Activated CD8-positive, alpha-beta T cell treated with anti-CD3 and anti-CD28 coated beads for 36 hours (primary cell): ENCODE data around the gene CREB3. TPM values are rescaled to one million over a fixed set of nuclear protein-coding genes. Genes with fewer than 3 reads are reported as not detected.

ENCODE experiments used
- ATAC-seq: fragments of 200-7000 bp; cut with Tn5 transposase; one replicate; pipeline ENCODE4 v1.10.0; 2021; ENCODE audit warnings: mild to moderate bottlenecking, moderate library complexity
- CTCF ChIA-PET: fragments of 350-600 bp; sonication (Branson Sonifier 250); formaldehyde crosslinking; loops from one replicate; lab custom pipeline; 2021; ENCODE audit warnings: antibody characterized with exemption; lab: Charles Lee
- POLR2A ChIA-PET: fragments of 350-600 bp; sonication (Branson Sonifier 250); formaldehyde crosslinking; loops from one replicate; lab custom pipeline; 2021; ENCODE audit warnings: antibody characterized with exemption; lab: Charles Lee
- DNase-seq: peaks from one replicate; pipeline ENCODE4 v3.0.0-alpha.2; 2020
- H3K27ac Mint-ChIP-seq: one replicate; pipeline ENCODE4 v1.8.0; 2021; ENCODE audit warnings: mild to moderate bottlenecking, mixed read lengths
- H3K27me3 Mint-ChIP-seq: one replicate; pipeline ENCODE4 v1.8.0; 2021; ENCODE audit warnings: mixed read lengths
- H3K36me3 Mint-ChIP-seq: one replicate; pipeline ENCODE4 v1.8.0; 2021; ENCODE audit warnings: low read depth, mixed read lengths
- H3K4me1 Mint-ChIP-seq: one replicate; pipeline ENCODE4 v1.8.0; 2021; ENCODE audit warnings: low read depth, mixed read lengths
- H3K4me3 Mint-ChIP-seq: one replicate; pipeline ENCODE4 v1.8.0; 2021; ENCODE audit warnings: mild to moderate bottlenecking, moderate library complexity, mixed read lengths
- H3K9me3 Mint-ChIP-seq: one replicate; pipeline ENCODE4 v1.8.0; 2021; ENCODE audit warnings: mixed read lengths
- intact Hi-C: fragments of 100-400 bp; cut with micrococcal nuclease; formaldehyde crosslinking; loops from one replicate; pipeline ENCODE4 v1.10.0; 2022
- total RNA-seq, 2 experiments: library from RNA; stranded (reverse); gene quantifications; one replicate each; pipeline ENCODE4 v1.2.3, GENCODE V29; 2021
- TF ChIP-seq, protein P1 (sequence below): fragments of 200-600 bp; IDR thresholded peaks from one replicate; pipeline ENCODE4 v1.8.0; 2022; ENCODE audit warnings: antibody characterized with exemption, mild to moderate bottlenecking

Gene CREB3
- total RNA-seq, 2 experiments from 2014 or later: 22.3 to 22.4 TPM

DNA sequence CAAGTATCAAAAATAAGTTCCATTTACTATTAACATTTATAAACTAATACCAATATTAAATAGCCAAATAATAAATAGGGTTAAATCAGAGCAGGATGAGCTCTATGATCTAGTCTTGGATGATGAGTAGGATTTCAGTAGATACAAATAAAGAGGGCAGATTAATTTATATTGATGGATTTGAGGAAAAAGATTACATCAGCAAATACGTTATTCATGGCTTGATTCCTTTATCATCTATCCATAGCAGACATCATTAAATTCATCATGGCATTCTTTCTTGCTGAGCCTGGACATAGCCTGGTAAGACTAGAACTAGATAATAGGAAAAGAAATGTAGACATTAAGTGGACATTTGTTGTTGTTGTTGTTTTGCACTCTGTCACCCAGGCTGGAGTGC lies 35.0 kb downstream of the CREB3 start:
- Mint-ChIP-seq H3K36me3 (no peaks in the 10 kb centered on the region), H3K4me3 (no peak overlapping the region), H3K27ac (no peak overlapping the region), H3K4me1 (peaks cover 8% of the 10 kb centered on the region), H3K27me3 (no peaks in the 10 kb centered on the region), H3K9me3 (no peaks in the 10 kb centered on the region)
- DNase-seq (no peak), ATAC-seq (no peak)
- POLR2A ChIA-PET: interaction anchor here (1.0 kb wide), 1 partner anchor 157 kb away, joined by 4 read pairs; no protein-coding TSS in a partner anchor
- intact Hi-C loops: no loop called here
- CTCF ChIA-PET: interaction anchor here (0.9 to 1.0 kb wide), 2 partner anchors 71 to 136 kb away, joined by 3 read pairs; no protein-coding TSS in a partner anchor
- TF ChIP-seq, protein P1, sequence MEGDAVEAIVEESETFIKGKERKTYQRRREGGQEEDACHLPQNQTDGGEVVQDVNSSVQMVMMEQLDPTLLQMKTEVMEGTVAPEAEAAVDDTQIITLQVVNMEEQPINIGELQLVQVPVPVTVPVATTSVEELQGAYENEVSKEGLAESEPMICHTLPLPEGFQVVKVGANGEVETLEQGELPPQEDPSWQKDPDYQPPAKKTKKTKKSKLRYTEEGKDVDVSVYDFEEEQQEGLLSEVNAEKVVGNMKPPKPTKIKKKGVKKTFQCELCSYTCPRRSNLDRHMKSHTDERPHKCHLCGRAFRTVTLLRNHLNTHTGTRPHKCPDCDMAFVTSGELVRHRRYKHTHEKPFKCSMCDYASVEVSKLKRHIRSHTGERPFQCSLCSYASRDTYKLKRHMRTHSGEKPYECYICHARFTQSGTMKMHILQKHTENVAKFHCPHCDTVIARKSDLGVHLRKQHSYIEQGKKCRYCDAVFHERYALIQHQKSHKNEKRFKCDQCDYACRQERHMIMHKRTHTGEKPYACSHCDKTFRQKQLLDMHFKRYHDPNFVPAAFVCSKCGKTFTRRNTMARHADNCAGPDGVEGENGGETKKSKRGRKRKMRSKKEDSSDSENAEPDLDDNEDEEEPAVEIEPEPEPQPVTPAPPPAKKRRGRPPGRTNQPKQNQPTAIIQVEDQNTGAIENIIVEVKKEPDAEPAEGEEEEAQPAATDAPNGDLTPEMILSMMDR: no peak

DNA sequence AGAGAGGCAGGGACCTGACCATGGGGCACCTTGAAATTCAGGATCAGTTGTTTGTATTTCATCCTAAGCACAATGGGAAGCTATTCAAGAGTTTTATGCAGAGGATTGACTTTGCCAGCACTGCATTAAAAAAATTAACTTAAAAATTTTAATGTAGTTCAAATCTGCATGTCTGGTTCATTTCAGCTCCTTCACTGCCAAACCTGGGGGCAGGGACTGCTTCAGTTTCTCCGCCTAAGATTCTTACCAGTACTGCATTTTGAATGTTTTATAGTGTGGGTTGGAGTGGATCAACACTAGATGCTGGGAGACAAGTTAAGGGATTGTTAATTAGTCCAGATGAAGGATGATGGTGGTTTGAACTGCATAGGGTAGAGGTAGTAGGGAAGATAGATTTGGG lies 37.3 kb downstream of the CREB3 start:
- no peaks in the 10 kb centered on the region for H3K9me3 Mint-ChIP-seq
- POLR2A ChIA-PET: interaction anchor here (0.6 to 0.7 kb wide), 2 partner anchors 13 to 324 kb away, joined by 3 read pairs; no protein-coding TSS in a partner anchor
- no peak for ATAC-seq

GRCh38 chr9:35771075-35771433 lies 38.6 kb downstream of the CREB3 start:
- Mint-ChIP-seq H3K36me3 (no peaks in the 10 kb centered on the region), H3K9me3 (no peaks in the 10 kb centered on the region), H3K27me3 (no peaks in the 10 kb centered on the region), H3K4me1 (peaks cover 10% of the 10 kb centered on the region), H3K27ac (no peak overlapping the region), H3K4me3 (no peak overlapping the region)
- ATAC-seq (no peak), DNase-seq (no peak)
- intact Hi-C loops: no loop called here
- POLR2A ChIA-PET: interaction anchor here (1.1 to 1.3 kb wide), 2 partner anchors 13 to 22 kb away, joined by 3 to 4 read pairs; partner anchors contain the start of genes GBA2 and RGP1
- CTCF ChIA-PET: interaction anchor here (0.6 to 4.5 kb wide), 5 partner anchors 8 to 131 kb away, joined by 3 to 30 read pairs (median 4); no protein-coding TSS in a partner anchor
- TF ChIP-seq, protein P1: no peak

More for the DNA sequence above, 37.3 kb downstream of the CREB3 start:
- CTCF ChIA-PET: interaction anchor here (0.8 to 4.5 kb wide), 2 partner anchors 19 to 134 kb away, joined by 3 to 30 read pairs; no protein-coding TSS in a partner anchor
- no peak for DNase-seq
- Mint-ChIP-seq H3K27me3 (no peaks in the 10 kb centered on the region), H3K4me1 (peaks cover 5% of the 10 kb centered on the region), H3K4me3 (no peak overlapping the region), H3K36me3 (no peaks in the 10 kb centered on the region), H3K27ac (no peak overlapping the region)
- intact Hi-C loops: no loop called here
- TF ChIP-seq, protein P1: no peak

DNA sequence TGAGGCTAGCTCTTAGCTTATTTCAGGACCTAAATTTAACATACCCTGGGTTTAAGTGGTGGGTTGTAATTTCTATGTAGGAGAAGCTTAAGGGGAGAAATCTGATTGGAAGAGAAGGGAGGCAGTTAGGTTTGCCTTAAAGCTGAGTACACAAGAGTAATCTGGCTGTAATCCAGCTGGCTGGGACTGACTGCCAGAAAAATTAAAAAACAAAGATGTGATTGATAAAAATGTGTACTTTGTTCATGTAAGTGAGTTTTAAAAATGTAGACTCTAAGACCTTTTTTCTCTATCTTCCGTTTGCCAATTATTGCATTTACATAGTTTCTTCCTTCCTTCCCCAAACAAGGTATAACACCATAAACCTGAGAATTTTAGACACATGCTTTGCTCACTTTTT lies 39.1 kb downstream of the CREB3 start:
- intact Hi-C loops: no loop called here
- H3K27me3 Mint-ChIP-seq: no peaks in the 10 kb centered on the region
- no peak overlapping the region for H3K4me3 Mint-ChIP-seq
- peaks cover 6% of the 10 kb centered on the region for H3K4me1 Mint-ChIP-seq
- TF ChIP-seq, protein P1: no peak
- CTCF ChIA-PET: interaction anchor here (1.0 to 4.5 kb wide), 5 partner anchors 9 to 111 kb away, joined by 4 to 30 read pairs (median 5); no protein-coding TSS in a partner anchor
- ATAC-seq (no peak), DNase-seq (no peak)
- no peaks in the 10 kb centered on the region for H3K9me3 Mint-ChIP-seq
- no peak overlapping the region for H3K27ac Mint-ChIP-seq
- no peaks in the 10 kb centered on the region for H3K36me3 Mint-ChIP-seq
- POLR2A ChIA-PET: interaction anchor here (1.3 kb wide), 1 partner anchor 22 kb away, joined by 4 read pairs; the partner anchor contains the start of genes GBA2 and RGP1

GRCh38 chr9:35771943-35772342 lies 39.5 kb downstream of the CREB3 start:
- ATAC-seq (no peak), DNase-seq (no peak)
- peaks cover 6% of the 10 kb centered on the region for H3K4me1 Mint-ChIP-seq
- H3K27ac Mint-ChIP-seq: no peak overlapping the region
- POLR2A ChIA-PET: no interaction called here
- no peak overlapping the region for H3K4me3 Mint-ChIP-seq
- H3K9me3 Mint-ChIP-seq: no peaks in the 10 kb centered on the region
- CTCF ChIA-PET: interaction anchor here (1.5 to 4.5 kb wide), 5 partner anchors 9 to 110 kb away, joined by 4 to 30 read pairs (median 5); no protein-coding TSS in a partner anchor
- TF ChIP-seq, protein P1: no peak
- no peaks in the 10 kb centered on the region for H3K27me3 Mint-ChIP-seq
- intact Hi-C loops: no loop called here
- no peaks in the 10 kb centered on the region for H3K36me3 Mint-ChIP-seq
